DMS 273 treated with DMSO at 0.1 percent for 48 hours (cell line): Measurements from ENCODE around the gene ADAMTS17.
"Not testable (repeated sequence)": the region's sequence is repeated elsewhere in the genome, so short reads cannot be mapped to it uniquely, and the experiment has no call there.

Experiments used
- DNase-seq: peaks from one replicate; lab custom pipeline; 2025; lab: John Stamatoyannopoulos, UW

The ADAMTS17 gene

DNA sequence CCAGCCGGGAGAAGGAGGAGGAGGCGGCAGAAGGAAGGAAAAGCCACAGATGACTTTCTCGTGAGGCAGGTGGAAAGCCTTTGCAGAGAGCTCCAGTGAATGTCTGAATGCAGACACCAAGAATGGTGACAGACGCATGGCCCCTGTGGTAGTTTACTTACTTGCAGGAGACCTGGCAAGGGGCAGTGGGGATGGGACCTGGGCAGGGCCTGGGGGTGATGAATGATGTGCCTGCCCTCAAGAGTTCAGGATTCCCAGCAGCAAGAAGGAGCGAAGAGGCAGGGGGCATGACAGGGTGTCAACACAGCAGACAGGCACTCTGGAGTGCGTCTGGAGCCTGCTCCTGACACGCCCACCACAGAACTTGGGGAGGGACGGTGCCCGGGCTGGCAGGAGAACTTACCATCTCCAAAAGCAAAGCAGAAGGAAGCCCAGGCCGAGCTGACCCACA is 348.1 kb downstream of the ADAMTS17 start:
- no peak for DNase-seq

DNA sequence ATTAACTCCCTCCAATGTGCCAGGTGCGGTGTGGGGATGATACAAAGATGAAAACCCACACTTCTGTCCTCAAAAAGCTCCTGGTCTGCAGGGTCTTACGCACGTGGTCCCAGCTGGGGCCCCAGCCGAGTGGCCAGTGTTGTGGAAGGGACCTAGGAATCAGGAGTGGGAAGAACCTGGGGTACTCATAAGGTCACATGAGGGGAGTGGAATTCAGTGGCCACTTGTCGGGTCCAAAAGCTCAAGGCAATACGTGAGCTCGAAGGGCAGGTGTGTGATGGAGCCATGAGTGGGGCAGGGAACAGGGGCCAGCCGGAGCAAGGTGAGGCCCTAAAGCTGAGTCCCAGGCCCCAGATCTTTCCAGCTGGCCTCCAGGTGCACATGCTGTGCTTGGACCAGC is 348.5 kb downstream of the ADAMTS17 start:
- DNase-seq: no peak

DNA sequence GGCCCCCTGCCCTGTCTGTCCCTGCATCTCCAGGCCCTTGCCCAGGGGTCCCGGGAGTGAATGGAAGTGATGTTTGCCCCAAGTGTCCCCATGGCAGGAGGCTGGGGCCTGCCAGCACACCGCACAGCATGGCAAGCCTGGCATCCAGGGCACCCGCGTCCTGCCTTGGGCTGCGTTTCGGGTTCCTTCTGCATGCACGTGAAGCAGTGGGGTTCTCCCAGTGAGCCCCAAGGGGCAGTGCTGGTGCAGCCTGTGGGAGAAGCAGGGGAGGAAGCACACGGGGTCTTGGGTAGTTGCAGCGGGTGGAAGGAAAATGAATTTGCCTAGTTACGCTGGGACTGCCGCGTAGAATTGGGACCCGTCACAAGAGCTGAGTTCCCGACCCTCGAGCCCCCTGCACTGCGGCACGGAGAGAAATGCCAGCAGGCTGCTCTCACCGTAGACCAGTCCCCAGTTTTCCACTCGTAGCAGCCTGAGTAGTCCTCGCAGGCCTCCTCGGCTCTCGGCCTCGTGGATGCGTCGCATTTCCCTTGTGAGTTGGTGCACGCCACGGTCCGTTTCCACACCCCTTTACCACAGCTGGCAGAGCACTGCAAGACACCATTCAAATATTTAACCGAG is 349.1 kb downstream of the ADAMTS17 start:
- DNase-seq: no peak

DNA sequence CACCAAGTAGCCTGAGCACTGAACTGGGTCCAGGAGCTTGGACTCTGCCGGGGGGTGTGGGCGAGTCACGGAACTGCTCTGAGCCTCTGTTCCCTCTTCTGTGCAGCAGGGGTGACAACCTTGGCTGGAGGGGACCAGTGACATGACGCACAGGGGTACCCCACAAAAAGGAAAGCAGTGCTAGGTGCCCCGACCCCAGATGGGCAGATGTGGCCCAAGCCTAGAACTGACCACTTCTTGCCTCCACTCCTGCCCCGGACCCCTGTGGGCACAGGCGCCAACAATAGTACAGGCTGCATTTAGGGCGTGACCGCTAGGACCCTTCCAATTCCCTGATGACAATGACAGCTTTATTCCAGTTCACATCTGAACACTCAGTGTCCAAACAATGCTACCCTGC is 352.7 kb downstream of the ADAMTS17 start:
- no peak for DNase-seq

DNA sequence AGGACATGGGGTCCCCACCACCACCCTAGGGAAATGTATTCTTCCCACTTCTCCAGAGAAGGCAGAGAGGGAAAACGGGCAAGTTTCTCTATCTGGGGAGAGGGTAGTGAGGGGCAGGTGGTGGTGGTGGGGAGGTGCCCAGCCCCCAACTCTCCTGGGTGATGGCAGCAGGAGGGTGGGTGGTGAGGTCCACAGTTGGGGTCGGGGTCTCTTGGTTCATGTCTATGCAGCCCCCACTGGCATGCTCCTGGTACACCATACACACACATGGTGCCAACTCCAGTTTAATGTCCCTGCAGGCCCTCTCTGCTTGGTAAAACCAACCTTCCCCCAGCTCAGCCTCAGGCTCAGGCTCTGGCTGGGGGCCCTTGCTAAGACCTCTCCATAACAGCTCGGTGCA is 354.1 kb downstream of the ADAMTS17 start:
- DNase-seq: no peak

DNA sequence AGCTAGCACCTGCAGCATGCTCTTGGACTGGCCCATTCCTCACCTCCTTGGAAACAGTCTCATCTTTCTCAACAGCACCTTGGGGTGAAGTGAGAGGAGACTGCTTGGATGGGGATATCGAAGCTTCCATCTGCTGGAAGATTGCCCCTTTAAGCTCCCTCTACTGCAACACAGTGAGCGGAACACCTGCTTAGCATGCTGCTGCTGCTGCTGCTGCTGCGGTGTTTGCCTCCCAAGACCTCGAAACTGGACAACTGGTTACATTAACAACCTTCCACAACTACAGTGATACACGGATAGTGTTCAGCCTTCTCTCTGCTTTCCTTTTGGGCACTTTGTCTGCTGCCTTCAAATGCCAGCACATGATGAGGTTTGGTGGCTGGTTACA is 354.7 kb downstream of the ADAMTS17 start:
- no peak for DNase-seq

DNA sequence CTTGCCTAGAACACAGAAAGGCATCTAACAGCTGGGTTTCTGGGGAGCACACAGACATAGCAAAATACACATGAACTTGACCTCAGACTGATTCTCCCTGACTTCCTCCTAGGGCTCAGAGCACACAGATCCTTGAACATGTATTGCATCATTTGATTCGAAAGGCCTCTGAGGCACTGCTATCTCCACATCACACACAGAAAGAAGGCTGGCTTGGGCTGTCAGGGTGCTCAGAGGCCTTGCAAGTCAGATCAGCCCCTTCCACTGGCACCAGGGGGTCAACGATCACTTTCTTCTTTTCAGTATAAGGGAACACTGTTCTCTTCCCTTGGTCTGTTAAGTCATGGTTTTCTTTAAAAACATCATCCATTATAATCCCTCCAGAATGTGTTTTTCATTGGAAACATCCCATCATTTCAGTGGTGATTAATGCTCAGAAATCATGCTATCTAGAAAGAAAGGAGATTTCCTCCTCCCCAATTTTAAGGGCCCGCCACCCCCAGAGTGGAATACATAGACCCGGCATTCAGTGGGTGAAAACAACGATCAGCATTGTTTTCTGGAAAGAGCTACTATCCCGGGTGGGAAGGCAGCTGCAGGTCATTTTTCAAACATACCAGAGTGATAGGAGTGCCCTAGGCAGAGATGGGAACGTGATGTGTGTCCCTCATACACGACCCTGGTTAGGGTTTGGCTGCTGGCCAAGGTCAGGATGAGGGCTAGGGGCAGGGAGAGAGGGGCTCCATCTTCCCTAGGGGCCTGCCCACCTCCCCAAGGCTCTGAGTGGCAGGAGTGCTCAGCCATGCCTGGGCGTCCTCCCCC is 355.3 kb downstream of the ADAMTS17 start:
- DNase-seq: no peak

DNA sequence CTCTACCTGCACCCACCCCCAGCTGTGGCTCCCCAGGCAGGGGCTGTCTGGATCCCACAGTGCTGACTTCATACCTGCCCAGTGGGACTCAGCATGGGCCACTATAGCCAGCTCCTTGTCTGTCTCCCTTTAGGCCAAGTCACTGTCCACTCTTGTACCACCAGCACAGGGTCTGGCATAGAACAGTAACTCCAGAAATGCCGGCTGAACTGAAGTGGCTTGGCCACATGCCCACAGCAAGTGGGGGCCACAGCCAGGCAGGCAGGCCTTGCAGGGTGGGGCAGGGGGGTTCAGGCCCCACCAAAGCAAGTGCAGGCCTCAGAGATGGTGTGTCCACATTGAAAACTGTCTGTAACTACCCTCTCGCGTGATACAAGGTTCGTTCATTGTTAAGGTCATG is 355.9 kb downstream of the ADAMTS17 start:
- DNase-seq: no peak

DNA sequence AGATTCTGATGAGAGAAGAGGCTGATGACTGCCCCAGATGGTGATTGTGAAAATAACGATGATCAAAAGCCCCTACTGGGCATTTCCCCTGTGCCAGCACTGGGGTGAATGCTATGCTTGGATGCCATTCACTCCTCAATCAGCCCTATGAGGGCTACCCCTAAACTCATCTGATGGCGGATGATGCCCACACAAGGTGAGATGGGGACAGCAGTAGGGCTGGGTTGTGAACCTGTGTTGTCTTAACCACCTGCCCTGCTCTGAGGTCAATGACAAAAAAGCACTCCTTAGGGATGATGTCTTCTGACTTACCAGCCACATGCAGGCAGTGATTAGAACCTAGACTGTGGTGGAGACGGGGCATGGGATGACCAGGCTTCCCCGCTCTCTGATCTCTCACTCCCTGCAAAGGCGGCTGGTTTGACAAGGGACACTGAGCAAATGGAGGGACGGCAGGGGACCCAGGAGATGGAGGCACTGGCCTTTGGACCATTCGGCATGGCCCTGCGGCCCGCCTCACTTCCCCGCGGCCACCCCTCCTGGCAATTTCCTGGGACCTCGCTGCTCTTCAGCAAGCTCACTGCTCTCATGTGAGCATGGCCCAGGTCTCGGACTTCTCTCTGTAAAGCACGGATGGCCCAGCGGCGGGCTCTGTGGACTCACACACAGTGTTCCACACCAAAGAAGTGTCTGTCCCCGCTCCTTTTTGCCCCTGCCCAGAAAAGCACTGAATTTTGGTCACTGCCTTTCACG is 357.1 kb downstream of the ADAMTS17 start:
- no peak for DNase-seq

DNA sequence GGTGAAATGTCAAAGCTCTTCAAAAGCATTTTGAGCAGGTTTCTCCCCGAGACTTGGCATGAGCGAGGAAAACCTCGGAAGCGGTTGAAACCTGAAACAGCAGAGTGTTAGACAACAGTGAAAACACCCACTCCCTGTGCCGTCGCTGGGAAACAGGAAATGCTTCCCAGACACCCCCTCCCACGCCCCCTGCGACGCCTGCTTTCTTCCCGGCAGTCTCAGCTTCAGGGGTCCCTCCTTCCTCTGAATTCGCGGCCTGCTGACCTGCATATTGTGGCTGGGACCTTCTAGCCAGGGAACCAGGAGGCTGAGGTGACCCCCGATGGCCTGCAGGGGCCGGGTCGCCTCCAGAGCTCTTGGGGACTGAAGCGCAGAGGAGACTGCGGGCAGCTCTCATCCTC is 357.9 kb downstream of the ADAMTS17 start:
- no peak for DNase-seq

DNA sequence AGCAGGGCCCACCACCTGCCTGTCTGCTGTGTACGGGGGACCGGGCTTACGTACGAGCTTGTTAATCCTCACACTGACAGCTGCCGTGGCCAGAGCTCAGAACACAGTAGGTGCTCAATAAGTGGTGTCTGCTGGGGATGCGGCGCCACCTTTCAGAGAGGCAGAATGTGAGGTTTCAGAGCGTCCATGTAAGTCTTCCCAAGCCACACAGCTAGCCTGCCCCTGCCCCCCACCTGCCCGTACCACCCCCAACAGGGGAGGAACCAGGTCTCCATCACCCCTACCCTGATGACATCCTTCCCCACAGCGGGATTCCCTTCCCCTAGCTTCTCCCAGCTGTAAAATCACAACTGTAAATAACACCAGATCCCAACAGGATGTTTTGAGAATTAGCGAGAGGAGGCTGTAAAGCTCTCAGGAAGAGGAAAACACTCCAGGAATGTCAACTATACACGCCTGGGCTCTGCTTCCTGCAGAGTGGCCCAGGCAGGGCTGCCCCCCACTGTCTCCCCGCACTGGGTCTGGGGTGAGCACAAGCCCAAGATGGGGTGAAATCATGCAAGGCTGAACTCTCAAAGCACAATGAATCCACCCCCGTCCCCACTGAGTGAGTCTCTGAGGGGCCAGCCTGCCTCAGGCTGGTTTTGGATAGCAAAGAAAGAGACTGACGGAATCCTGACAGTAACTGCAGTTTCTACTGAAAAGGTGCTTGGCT is 358.4 kb downstream of the ADAMTS17 start:
- no peak for DNase-seq

DNA sequence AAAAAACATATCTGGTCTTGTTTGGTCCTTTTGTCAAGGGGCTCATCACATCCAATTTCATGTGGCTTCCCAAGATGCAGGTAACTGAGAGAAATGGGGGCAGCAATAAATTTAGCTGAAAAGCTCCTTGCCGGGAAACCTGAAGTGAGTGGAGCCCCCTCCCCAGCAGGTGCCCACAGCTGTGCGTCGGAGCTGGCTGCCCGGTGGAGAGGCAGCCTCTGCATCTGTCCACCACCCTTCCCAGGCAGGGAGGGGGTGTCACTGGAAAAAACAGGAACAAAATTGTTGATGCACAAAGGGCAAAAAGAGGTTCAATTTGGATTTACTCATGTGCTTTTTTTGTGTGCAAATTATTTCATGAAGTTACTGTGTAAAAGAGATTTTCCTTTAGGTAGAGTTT is 359.1 kb downstream of the ADAMTS17 start:
- no peak for DNase-seq

DNA sequence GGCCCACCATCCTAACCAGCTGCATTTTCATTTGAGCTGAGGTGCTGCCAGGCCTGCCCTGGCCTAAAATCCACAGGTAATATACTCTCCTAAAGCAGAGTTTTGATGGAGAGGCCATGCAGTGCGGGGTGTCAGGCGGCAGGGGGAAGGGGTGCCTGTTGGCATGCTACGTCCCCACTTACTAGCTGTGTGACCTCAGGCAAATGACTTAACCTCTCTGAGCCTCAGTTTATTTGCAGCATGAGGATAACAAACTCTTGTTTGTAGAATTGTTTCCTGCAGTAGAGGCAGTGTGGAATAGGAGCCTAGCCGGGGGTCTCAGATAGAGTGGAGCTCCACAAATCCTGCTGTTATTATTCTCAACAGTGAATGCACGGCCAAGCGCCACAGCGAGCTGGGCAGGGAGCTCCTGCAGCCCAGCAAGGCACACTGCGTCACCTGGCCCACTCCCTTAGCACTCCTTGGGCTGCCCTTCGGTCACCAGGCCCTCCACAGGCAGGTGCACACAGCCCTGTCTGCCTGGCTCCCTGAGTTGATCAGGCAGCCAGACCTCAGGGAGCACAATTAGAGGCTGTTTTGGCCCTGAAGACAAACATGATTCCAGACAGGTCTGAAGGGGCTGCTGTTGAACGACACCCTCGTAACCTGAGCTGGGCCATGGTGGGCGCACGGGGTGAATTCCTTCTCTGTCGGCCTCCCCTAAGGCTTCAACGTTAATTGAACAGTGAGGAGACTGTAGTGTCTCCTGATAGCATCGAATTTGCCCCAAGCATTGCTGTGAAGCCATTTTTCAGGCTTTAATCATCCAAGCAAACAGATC is 359.7 kb downstream of the ADAMTS17 start:
- no peak for DNase-seq

DNA sequence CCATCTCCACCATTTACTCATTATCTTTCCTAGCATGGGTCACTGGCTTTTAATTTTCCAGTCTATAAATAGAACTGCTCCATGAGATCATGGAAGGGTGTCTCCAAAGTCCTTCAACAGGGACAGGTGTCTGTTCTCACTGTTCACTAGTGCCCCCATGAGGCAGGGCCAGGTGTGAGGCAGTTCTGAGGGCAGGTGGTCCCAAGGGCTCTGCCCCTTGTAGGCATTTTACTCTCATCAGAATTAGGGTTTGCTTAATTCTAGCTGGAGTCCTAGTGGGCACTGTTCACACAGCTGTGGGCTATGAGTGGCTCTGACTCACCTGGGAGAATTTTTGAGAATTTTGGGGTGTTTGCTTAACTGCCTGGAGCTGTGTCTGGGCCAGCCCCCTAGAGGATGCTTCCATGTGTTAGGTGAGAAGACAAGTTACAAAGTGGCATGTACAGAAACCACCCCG is 360.6 kb downstream of the ADAMTS17 start:
- DNase-seq: no peak

DNA sequence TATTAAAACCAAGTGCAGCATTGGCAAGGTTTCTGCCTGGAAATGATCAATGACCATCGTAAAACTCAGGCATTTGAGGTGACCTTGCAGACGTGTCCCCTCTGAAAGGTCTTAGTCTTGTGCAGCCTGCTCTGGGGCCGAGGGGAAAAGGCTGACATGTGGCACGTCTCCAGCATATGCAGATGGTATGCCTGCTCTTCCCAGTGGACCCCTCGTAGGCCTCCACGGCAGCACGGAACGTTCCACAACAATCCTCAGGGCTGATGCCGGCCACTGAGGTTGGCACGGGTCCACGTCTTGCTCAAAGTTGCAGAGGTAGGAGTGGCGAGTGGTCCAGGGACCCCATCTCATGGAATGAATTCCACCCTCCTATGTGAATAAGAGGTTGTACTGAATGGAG is 361.0 kb downstream of the ADAMTS17 start:
- no peak for DNase-seq

DNA sequence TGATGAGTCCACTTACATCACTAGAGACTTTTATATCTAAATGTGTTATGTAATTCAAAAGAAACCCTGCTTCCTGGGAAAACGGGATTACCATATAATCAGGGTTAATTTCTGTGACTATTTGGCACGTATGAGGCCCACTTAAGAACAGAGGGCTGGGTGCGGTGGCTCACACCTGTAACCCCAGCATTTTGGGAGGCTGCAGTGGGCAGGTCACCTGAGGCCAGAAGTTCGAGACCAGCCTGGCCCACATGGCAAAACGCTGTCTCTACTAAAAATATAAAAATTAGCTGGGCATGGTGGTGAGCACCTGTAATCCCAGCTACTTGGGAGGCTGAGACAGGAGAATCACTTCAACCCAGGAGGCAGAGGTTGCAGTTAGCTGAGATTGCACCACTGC is 361.9 kb downstream of the ADAMTS17 start:
- not testable (repeated sequence) for DNase-seq

DNA sequence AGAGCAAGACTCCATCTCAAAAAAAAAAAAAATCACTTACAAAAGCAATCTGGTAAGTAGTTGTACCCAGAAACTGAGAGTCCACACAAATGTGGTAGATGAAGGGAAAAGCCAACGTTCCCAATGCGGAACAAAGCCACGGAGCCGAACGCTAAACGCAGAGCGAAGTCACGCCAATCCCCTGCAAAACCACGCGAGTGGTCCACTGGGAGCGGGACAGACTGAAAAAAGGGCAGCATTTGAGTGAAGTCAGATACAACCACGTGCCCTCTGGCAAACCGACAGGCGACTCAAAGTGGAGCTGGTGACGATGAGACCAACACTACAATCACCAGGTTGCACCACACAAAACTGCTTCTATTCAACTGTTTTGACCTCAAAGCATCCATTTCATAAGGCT is 362.4 kb downstream of the ADAMTS17 start:
- DNase-seq: no peak

DNA sequence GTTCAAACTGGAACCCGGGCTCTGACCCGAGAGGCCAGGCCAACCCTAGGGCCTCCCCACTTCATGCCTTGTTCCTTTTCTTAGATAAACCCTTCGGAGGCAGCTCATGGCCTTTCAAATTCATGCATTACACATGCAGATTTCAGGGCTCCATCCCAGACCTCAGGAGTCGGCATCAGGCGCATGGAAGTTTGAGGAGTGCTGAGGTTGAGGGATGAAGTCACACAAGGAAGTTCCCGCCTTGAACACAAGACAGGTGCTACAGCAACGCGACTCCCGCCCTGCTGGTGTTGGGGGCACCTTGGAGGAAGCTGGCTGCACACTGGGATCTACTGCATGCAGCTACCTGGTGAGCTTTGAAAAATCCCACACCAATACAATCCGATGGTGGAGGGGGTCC is 363.3 kb downstream of the ADAMTS17 start:
- no peak for DNase-seq

DNA sequence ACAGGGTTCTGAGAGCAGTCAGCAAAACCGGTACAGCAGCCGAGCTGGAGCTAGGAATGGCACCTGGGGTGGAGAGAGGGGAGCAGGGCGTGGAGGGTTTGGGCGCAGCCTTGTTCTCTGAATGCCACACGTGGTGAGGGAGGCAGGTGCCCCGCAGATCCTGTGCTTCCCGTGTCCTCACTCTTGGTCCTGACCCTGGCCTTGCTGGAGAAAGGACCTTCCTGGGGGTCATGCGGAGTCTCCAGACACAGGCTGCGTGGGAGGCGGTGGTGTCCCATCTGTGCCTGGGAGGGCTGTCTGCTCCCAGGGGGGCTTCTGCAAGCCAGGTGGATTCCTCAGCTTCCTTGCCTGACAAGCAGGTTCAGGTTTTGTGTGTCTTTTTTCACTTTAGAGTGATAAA is 363.8 kb downstream of the ADAMTS17 start:
- DNase-seq: no peak

DNA sequence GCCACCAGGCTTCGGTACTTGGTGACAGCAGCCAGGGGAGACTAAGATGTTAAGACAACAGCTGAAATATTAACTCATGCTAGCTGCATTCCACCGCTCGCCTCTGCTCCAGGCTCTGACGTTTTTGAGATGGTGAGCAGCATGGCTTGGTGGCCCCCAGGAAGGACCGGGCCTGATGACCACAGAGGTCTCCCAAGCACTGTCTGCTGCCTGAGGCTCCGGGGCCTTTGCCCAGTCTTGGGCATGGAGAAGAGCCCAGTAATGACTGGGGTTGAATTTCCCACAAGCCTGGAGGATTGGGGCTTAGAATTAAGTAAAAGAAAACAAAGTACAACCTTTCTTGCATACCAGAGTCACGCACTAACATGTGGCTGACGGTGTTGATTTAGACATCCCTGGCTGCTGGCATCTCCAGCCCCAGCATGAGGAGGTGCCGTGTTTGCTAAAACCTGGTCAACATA is 364.9 kb downstream of the ADAMTS17 start:
- DNase-seq: no peak

DNA sequence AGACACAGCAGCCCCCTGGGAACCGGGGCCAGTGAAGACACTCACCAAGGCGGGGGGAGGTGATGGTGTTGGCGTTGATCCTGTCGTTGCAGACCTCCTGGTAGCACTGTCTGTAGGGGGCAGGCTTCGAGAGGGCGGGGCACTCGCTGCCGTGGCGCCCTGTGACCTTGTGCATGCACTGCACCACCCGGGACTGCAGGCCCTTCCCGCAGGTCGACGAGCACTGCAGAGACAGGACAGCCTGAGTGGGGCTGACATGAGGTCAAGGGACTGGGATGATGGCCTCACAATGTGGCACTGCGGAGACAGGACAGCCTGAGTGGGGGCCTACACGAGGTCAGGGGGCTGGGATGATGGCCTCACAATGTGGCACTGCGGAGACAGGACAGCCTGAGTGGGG is 365.8 kb downstream of the ADAMTS17 start:
- no peak for DNase-seq
